ENCODE results near the gene KRTAP5-10.
"Not testable (repeated sequence)": the region's sequence is repeated elsewhere in the genome, so short reads cannot be mapped to it uniquely, and the experiment has no call there.

KRTAP5-10 gene

DNA sequence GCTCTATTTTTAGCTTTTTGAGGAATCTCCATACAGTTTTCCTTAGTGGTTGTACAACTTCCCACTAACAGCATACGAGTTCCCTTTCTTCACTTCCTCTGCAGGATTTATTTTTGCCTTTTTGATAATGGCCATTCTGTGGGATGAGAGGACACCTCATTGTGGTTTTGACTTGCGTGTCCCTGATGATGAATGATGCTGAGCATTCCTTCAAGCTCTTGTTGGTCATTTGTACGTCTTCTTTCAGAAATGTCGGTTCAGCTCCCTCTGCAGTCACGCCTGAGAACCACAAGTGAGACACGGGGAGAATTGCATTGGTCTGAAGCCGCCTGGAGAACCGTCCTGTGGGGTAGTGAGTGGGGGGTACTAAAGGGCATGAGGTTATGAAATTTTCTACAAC is 2.0 kb upstream of the KRTAP5-10 start:
- Histone ChIP-seq H3F3A (ENCODE audit: insufficient read depth) (no peaks in the 10 kb centered on the region), H3K4me3 (ENCODE audit: insufficient read depth, low read length, poor library complexity, severe bottlenecking) (no peak overlapping the region), H3K36me3 (ENCODE audit: low read length) (no peaks in the 10 kb centered on the region), H3K9ac (ENCODE audit: low read length) (no peak overlapping the region), H3K27ac (ENCODE audit: low read depth, low read length) (no peak overlapping the region), H4K20me1 (ENCODE audit: low read depth, low read length) (no peaks in the 10 kb centered on the region), H3K4me2 (ENCODE audit: low read depth, low read length, poor library complexity, severe bottlenecking) (no peak overlapping the region), H3K9me2 (replicated peaks; ENCODE audit: insufficient read depth, low read length) (no peaks in the 10 kb centered on the region), H3K9me3 (ENCODE audit: insufficient read depth, low read length) (no peaks in the 10 kb centered on the region), H3K27me3 (ENCODE audit: low read length) (no peaks in the 10 kb centered on the region), H3K79me2 (ENCODE audit: insufficient read depth, low read length) (no peaks in the 10 kb centered on the region), H2AFZ (ENCODE audit: low read depth, low read length, severe bottlenecking) (no peak overlapping the region)
- peak; percentile 54 for TF ChIP-seq CTCF (IDR thresholded peaks at IDR 0.05; ENCODE audit: insufficient read depth, low read length, poor library complexity, severe bottlenecking)
- TF ChIP-seq EZH2phosphoT487 (conservative IDR thresholded peaks at IDR 0.05; ENCODE audit: low read length): 0 out of 2 replicates have a peak, but pooled peaks have one; percentile 41

- no peak overlapping the region for H3K9ac ChIP-seq (ENCODE audit: low read length)
- no peaks in the 10 kb centered on the region for H3K79me2 ChIP-seq (ENCODE audit: insufficient read depth, low read length)
- no peak overlapping the region for H3K4me3 ChIP-seq (ENCODE audit: insufficient read depth, low read length, poor library complexity, severe bottlenecking)
- H4K20me1 ChIP-seq (ENCODE audit: low read depth, low read length): no peaks in the 10 kb centered on the region
- TF ChIP-seq EZH2phosphoT487 (conservative IDR thresholded peaks at IDR 0.05; ENCODE audit: low read length) (no peak), CTCF (IDR thresholded peaks at IDR 0.05; ENCODE audit: insufficient read depth, low read length, poor library complexity, severe bottlenecking) (no peak)
- no peak overlapping the region for H3K27ac ChIP-seq (ENCODE audit: low read depth, low read length)
- H2AFZ ChIP-seq (ENCODE audit: low read depth, low read length, severe bottlenecking): no peak overlapping the region
- no peaks in the 10 kb centered on the region for H3K9me2 ChIP-seq (replicated peaks; ENCODE audit: insufficient read depth, low read length)
- no peaks in the 10 kb centered on the region for H3K27me3 ChIP-seq (ENCODE audit: low read length)
- no peaks in the 10 kb centered on the region for H3K36me3 ChIP-seq (ENCODE audit: low read length)
- no peaks in the 10 kb centered on the region for H3F3A ChIP-seq (ENCODE audit: insufficient read depth)
- no peaks in the 10 kb centered on the region for H3K9me3 ChIP-seq (ENCODE audit: insufficient read depth, low read length)
- no peak overlapping the region for H3K4me2 ChIP-seq (ENCODE audit: low read depth, low read length, poor library complexity, severe bottlenecking)
These were observed 933 bp upstream of the KRTAP5-10 start for GRCh38 chr11:71564430-71564829.

- H3K4me3 ChIP-seq (ENCODE audit: insufficient read depth, low read length, poor library complexity, severe bottlenecking): no peak overlapping the region
- H3K9ac ChIP-seq (ENCODE audit: low read length): no peak overlapping the region
- no peaks in the 10 kb centered on the region for H3F3A ChIP-seq (ENCODE audit: insufficient read depth)
- no peaks in the 10 kb centered on the region for H3K36me3 ChIP-seq (ENCODE audit: low read length)
- H2AFZ ChIP-seq (ENCODE audit: low read depth, low read length, severe bottlenecking): no peak overlapping the region
- no peak for TF ChIP-seq EZH2phosphoT487 (conservative IDR thresholded peaks at IDR 0.05; ENCODE audit: low read length)
- TF ChIP-seq CTCF (IDR thresholded peaks at IDR 0.05; ENCODE audit: insufficient read depth, low read length, poor library complexity, severe bottlenecking): no peak
- no peaks in the 10 kb centered on the region for H3K79me2 ChIP-seq (ENCODE audit: insufficient read depth, low read length)
- H3K9me2 ChIP-seq (replicated peaks; ENCODE audit: insufficient read depth, low read length): no peaks in the 10 kb centered on the region
- no peak overlapping the region for H3K4me2 ChIP-seq (ENCODE audit: low read depth, low read length, poor library complexity, severe bottlenecking)
- H3K27me3 ChIP-seq (ENCODE audit: low read length): no peaks in the 10 kb centered on the region
- no peaks in the 10 kb centered on the region for H4K20me1 ChIP-seq (ENCODE audit: low read depth, low read length)
- H3K9me3 ChIP-seq (ENCODE audit: insufficient read depth, low read length): no peaks in the 10 kb centered on the region
- H3K27ac ChIP-seq (ENCODE audit: low read depth, low read length): no peak overlapping the region
These were observed 788 bp downstream of the KRTAP5-10 start for GRCh38 chr11:71566081-71566620.

DNA sequence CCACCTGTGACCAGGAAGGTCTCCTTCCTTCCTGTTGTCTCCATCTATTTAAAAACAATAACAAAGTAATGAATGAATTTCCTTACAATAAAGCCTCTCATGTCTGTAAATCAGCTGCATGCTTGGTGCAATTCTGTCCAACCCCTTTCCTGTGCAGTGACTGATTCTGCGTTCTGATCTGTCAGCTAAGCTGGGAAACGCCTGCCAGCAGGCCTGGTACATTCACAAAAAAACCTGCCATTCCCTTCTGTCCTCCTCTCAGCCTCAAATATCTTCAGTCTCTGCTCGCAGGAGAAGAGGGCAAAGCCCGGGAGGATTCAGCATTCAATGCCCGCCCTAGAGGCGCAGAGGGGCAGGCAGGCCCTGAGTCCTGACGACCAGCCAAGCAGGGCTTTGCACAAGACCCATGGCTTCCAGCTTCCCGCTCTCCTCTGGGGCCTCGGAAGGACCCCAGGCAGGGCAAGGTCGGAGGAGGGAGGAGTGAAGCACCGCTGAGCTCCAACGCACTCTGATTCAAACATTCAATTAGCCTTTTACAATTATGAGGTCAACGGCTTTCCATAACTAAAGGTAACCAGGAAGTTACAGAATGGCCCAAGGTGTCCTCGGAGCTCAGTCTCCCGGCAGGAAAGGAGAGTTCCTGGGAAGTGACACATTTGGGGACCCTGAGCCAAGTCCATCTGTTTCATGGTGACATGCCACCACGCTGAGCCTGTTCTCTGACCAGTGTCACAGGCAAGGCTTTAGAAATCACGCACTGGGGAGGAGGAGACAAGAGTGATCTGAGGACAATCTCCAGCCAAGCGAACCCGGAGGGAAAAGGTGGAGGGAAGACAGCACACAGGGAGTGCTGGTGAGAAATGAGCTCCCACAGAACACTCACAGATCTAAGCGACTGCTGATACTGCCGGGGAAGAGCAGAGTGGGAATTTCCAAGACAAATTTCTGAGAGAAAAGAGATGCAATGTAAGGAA is 1.6 kb downstream of the KRTAP5-10 start:
- H2AFZ ChIP-seq (ENCODE audit: low read depth, low read length, severe bottlenecking); H4K20me1 ChIP-seq (ENCODE audit: low read depth, low read length); H3K9me3 ChIP-seq (ENCODE audit: insufficient read depth, low read length); H3K27me3 ChIP-seq (ENCODE audit: low read length); H3K27ac ChIP-seq (ENCODE audit: low read depth, low read length); H3K4me3 ChIP-seq (ENCODE audit: insufficient read depth, low read length, poor library complexity, severe bottlenecking); H3K4me2 ChIP-seq (ENCODE audit: low read depth, low read length, poor library complexity, severe bottlenecking); H3K36me3 ChIP-seq (ENCODE audit: low read length); H3K79me2 ChIP-seq (ENCODE audit: insufficient read depth, low read length); H3K9me2 ChIP-seq (replicated peaks; ENCODE audit: insufficient read depth, low read length); H3F3A ChIP-seq (ENCODE audit: insufficient read depth); H3K9ac ChIP-seq (ENCODE audit: low read length): not testable (repeated sequence)

DNA sequence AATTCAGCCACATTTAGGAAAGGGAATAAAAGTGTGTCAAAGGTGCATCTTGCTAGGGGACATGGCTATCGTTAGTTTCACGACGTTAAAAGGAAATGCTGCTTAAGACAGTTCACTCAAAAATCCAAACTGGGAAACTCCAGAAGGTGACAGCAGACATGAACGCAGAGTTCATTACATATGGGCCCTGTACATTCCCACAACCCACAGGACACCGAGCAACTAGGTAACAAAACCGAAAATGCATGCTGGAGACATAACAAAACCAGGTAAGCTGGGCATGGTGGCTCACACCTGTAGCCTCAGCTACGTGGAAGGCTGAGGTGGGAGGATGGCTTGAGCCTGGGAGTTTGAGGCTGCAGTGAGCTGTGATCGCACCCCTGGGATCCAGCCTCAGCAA is 2.3 kb downstream of the KRTAP5-10 start:
- not testable (repeated sequence) for H3K9me2 ChIP-seq (replicated peaks; ENCODE audit: insufficient read depth, low read length); H3K27me3 ChIP-seq (ENCODE audit: low read length); H3K9ac ChIP-seq (ENCODE audit: low read length); H2AFZ ChIP-seq (ENCODE audit: low read depth, low read length, severe bottlenecking); H3K9me3 ChIP-seq (ENCODE audit: insufficient read depth, low read length); H3K79me2 ChIP-seq (ENCODE audit: insufficient read depth, low read length); H3K27ac ChIP-seq (ENCODE audit: low read depth, low read length); H3K4me3 ChIP-seq (ENCODE audit: insufficient read depth, low read length, poor library complexity, severe bottlenecking); H4K20me1 ChIP-seq (ENCODE audit: low read depth, low read length); H3K4me2 ChIP-seq (ENCODE audit: low read depth, low read length, poor library complexity, severe bottlenecking); H3K36me3 ChIP-seq (ENCODE audit: low read length); H3F3A ChIP-seq (ENCODE audit: insufficient read depth)

Data from SU-DHL-6 (cell line).